Forelimb muscle (tissue), 1 donor: ENCODE measurements around the gene DISP2. TPM values are rescaled to one million over a fixed set of nuclear protein-coding genes. Genes with fewer than 3 reads are reported as not detected.

Source experiments
- DNase-seq: peaks from one replicate; pipeline ENCODE4 v3.0.0-alpha.2; 2013; ENCODE audit warnings: low read depth
- polyA plus RNA-seq: library from polyadenylated mRNA; unstranded; fragments of 120-200 nt; gene quantifications from one replicate; pipeline ENCODE4 v1.2.1, GENCODE V29; 2013; ENCODE audit not compliant: insufficient read length

Gene DISP2
- polyA plus RNA-seq, 1 donor: 1.4 TPM

DNA sequence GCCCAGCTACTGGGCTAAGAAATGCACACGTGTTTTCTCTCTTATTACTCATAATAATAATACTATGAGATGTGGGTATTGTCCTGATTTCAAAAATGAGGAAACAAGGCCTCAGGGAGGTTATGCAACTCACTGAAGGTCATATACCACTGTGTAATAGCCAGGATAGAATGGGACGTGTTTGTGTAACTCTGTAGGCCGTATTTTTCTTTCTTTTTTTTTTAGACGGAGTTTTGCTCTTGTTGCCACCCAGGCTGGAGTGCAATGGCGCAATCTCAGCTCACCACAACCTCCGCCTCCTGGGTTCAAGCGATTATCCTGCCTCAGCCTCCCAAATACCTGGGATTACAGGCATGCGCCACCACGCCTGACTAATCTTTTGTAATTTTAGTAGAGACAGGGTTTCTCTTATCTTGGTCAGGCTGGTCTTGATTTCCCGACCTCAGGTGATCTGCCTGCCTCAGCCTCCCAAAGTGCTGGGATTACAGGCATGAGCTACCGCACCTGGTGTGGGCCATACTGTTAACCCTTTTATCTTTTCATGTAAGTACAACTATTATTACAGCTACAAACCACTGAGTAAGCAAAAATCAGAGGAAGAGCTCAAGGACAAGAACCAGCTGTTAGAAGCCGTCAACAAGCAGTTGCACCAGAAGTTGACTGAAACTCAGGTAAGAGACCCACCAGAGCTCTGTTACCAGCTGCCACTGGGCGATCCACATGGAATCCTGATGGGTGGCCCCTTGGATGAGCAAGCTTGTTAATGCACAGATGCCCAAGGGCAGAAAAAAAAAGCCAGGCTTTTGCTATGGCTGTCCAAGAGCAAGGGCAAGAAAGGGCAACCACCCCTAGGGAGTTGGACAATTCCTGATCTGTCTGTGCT, 31.2 kb downstream of the DISP2 start:
- no peak for DNase-seq

DNA sequence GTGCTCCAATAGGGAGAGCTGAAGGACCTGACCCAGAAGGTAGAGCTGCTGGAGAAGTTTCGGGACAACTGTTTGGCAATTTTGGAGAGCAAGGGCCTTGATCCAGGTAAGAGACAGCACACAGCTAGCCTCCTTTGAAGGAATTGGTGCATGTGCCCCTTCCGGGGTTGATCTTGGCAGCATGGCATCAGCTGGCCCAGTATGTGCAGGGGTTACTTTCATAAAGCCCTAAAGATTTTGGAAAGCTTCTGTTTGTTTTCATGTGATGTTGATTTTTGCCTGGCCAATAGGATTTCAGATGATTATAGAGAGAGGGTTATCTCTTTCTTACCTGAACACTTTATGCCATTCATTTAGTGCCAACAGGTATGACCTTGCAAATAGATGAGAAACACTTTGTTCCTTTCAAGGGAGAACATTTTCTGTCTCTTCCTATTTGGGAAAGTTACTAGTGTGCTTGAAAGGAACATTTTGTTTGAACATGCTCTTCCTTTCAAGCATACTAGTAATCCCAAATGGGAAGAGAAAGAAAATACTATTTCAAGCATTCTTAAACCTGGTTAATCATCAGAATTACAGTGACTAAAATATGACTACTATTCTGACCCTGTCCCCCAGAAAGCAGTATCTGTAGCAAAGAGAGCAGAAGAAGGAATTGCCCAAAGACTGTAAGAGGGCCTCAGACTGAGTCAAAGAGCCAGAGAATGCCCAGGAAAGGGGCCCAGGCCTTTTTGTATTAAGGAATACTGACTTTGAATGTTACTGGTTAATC, 32.0 kb downstream of the DISP2 start:
- DNase-seq: no peak

DNA sequence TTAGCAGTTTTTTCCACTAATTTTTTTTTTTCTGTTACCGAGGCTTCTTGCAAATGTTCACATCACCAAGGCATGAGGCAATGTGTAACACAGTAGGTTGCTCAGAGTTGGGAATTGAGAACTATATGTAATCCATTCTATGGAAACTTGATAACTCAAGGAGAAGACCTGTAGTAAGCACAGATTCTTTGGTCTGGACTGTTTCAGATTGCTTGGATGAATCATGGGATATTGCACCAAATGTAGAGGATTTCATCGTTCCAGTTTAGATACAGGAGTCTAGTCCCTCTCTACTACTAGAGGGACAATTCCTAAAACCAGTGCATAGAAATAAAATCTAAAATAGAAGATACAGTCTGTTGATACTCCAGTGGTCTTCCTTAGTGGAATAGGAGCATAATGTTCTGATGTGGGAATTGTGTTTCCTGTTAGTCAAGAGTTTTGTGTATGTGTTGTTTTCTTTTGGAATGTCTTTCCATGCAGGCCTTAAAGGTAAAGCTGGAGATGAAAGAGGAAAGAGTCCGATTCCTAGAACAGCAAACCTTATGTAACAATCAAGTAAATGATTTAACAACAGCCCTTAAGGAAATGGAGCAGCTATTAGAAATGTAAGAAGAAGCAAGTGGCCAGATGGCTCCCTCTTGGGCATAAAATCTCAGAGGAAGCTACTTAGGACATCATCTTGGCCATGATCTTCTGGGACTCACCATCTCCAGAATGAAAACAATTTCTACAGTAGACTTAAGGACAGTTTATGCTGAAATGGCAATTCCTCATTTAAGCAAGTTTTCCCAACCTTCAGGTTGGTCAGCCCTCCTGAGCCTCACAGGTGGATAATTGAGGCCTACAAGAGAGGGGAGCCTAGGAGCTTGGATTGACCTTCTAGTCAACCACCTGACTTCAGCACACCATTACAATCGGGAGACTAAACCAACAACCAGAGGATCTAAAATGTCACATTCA, 35.2 kb downstream of the DISP2 start:
- DNase-seq: no peak

DNA sequence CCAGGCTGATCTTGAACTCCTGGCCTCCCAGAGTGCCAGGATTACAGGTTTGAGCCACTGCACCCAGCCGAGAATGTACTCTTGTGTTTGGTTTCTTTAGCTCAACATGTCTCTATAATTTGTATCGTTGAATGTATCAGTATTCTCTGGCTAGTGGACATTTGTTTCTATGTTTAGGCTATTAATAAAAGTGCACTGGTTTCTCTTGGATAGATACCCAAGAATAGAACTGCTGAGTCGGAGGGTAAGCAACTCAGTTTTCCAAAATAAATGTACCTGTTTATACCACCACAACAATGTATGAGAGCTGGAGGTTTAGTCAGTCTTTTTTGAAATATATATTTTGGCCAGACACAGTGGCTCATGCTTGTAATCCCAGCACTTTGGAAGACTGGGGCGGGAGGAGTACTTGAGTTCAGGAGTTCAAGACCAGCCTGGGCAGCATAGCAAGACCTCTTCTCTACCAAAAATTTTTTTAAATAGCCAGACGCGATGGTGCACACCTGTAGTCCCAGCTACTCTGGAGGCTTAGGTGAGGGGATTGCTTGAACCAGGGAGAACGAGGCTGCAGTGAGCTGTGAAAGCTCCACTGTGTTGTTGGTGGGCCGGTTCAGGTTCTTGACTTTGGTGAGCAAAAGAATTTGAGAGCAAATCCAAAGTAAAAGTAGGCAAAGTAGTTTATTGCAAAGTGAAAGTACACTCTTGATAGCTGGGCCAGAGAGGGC, 39.8 kb downstream of the DISP2 start:
- DNase-seq: no peak

DNA sequence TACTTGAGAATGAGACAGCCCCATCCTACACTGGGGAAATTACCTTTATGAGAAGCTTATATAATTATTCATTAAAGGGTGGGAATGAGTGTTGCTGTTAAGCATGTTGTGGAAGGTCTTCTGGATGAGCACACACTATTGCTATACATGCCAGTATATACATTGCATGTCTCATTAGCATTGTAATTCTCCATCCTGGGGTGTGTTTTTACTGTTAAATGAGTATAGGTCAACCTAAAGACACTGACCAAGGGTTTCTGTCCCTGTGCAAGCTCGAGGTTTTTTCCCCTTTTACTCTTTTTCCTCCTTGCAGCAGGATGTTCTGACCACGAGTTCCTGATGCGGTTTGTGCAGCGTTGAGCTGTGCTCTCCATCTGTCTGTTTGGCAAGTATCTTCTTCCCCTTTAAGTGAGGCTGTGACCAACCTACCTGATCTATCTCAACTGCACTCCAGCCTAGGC, 40.4 kb downstream of the DISP2 start:
- no peak for DNase-seq

DNA sequence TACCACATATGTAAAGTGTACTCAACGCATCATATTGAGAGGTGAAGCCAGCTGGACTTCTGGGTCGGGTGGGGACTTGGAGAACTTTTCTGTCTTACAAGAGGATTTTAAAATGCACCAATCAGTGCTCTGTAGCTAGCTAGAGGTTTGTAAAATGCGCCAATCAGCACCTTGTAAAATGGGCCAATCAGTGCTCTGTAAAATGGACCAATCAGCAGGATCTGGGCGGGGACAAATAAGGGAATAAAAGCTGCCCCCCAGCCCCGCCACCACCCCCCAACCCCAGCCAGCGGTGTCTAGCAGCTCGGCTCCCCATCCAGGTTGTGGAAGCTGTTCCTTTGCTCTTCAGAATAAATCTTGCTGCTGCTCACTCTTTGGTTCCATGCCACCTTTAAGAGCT, 41.4 kb downstream of the DISP2 start:
- DNase-seq: no peak

DNA sequence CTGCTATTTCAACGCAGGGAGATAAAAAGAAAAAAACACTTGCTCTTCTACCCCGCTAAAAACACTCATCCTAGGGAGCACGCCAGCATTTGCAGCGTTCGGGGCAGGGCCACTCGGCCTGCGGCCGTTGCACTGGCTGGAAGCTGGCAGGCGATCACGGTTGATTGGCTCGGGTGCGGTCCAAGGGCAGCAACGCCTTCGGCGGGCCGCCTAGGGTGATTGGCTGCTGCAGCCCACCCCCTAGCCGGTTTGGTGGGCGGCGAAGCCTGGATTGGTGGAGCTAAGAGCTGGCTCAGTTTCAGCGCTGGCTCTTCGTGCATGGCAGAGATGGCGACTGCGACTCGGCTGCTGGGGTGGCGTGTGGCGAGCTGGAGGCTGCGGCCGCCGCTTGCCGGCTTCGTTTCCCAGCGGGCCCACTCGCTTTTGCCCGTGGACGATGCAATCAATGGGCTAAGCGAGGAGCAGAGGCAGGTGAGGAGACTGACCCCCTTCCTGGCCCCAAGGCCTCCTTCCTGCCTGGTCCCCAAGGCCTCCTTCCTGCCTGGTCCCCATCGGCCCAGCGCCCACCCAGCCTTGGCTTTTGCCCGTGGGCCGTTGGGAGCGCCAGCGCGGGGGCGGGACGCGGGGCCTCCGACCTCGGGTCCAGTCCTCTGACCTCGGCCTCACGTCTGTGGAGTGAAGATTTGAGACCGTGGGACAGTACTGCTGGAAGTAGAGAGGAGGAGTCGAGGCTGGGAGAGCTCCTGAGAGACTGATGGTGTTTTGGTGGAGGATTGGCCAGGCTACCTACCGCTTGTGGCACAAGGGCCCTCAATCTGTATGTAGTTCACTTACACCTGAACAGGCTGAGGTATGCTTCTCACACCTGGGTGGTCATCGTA, 47.7 kb downstream of the DISP2 start, which contains the start of gene IVD:
IVD (plus strand) TSS at position 295 of the 881 bp plus-strand sequence; CDS start at position 328, 33 bp downstream.
- DNase-seq: peak; percentile 78

DNA sequence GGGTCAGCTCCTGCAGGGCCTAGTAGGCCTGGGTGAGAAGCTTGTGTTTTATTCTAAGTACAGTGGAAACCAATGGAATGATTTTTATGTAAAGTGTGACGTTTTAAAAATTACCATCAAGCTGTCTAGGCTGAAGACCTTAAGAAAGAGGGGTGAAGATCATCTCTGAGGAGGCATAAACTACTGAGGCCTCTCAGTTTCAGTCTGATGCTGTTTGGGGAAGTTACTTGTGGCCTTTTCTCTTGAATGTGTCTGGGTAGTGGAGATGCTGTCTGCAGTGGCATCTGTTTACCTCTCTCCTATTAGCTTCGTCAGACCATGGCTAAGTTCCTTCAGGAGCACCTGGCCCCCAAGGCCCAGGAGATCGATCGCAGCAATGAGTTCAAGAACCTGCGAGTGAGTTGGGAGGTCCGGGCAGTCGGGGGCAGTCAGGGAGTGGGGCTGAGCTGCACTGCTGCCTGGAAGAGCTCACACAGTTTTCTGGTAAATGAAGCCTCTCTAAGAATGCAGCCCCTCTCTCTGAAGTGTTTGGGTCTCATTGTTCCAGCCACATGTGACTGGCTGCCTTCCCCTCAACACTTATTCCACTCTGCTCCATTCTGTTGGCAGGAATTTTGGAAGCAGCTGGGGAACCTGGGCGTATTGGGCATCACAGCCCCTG, 49.4 kb downstream of the DISP2 start:
- DNase-seq: no peak

DNA sequence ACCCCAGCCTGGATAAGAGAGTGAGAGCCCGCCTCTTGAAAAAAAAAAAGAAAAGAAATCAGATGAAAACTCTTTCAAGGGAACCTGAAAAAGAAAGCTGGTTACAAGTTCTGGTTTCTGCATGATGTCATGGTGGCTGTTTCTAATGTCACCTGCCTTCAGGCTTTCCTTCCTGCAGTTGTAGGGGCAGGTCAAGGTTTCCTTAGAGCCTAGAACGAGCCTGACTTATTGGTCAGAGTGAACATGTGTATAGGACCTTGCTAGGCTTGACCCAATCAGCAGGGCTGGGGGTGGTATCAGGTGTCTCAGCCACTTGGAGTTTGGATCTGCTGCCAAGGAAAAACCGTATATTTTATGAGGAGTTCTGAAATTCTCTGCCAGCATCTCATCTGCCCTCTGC, 51.3 kb downstream of the DISP2 start:
- no peak for DNase-seq

DNA sequence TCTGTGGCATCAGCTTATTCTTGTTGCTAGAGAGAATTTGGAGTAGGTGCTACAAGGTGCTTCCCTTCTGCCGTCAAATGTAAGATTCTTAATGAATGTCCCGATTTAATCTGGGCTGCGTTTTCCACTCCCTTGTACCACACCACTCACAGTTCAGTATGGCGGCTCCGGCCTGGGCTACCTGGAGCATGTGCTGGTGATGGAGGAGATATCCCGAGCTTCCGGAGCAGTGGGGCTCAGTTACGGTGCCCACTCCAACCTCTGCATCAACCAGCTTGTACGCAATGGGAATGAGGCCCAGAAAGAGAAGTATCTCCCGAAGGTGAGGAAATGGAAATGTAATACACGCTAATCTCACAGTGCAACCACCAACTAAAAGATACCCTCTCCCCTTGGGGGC, 52.5 kb downstream of the DISP2 start:
- no peak for DNase-seq

DNA sequence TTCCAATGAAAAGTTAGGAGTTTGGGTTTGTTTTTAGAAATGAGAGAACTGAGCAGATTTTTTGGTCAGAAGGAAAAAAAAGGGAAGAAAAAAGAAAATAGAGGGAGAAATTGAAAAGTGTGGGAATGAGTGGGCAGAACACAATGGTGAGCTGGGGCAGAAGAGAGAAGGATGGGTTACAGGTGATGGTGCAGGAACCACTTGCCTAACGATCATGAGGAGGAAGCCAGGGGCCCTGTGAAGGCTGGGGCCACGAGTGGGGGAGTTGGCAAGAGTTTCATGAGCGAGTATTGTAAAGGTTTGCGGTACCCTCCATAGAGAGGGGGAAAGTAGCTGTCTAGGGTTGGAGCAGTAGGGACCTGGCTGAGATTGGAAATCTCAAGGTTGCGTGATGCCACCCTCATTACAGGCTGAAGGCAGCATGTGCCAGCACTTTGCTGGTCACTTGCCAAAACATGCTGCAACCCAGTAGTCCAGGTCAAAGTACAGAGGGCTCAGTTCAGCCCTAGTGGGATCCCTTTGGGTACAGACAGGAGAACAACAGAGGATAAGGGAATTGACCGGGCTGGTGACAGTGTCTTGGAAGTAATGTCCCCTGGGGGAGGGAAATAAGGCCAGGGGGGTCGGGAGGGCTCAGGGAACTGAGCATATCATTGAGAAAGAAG, 54.2 kb downstream of the DISP2 start:
- no peak for DNase-seq

DNA sequence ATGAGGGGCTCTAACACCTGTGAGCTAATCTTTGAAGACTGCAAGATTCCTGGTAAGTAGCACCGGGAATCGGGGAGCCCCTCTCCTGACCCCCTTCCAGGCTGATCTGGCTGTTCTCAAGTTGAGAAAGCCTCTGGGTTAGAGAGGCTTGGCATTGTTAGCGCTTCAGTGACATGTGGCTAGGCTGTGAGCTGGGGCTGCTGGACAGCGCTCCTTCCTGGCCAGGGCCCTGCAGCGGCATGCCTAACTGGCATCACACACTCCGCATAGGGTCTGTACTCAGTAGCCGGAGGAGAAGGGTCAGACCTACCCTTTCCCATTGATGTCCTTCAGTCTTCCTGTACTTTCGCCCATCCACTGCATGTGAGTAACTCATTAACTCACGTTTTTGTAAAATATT, 55.0 kb downstream of the DISP2 start:
- no peak for DNase-seq

DNA sequence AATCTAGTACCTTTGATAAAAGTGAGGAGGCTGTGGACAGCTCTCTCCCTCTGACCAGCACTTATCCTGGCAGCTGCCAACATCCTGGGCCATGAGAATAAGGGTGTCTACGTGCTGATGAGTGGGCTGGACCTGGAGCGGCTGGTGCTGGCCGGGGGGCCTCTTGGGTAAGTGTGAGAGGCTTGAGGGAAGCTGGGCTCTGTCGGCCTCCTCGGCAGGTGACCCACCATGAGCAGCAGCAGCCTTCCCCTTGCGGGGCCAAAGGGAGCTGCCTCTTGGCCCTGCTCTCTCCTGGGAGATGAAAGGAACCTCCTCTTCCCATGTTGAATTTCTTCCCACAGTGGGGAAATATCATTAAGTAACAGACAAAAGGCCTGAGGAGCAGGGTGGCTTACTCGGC, 56.8 kb downstream of the DISP2 start:
- DNase-seq: no peak

DNA sequence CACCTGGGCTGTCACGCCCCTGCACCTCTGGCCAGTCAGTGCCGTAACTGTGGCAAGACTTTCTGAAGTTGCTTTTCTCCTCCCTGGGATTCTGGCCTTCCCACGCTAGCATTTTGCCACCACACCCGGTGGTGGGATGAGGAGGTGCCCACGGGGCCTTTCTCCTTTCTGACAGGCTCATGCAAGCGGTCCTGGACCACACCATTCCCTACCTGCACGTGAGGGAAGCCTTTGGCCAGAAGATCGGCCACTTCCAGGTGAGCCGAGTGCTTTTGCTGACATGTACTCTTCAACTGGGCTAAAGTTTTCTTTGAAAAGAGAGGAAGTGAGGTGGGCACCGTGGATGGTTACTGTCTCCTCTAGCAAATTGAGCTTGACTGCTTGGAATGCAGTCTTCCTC, 57.2 kb downstream of the DISP2 start:
- DNase-seq: no peak

DNA sequence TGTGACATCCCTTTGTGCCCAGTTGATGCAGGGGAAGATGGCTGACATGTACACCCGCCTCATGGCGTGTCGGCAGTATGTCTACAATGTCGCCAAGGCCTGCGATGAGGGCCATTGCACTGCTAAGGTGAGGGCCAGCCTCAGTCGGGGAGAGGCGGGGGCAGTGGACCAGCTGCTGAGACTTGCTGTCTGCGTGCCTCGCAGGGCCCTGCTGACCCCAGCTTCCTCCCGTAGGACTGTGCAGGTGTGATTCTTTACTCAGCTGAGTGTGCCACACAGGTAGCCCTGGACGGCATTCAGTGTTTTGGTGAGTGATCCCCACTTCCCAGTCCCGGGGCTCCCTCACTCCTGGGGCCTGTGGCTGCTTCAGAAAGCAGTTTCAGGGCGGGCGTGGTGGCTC, 58.0 kb downstream of the DISP2 start:
- DNase-seq: no peak

DNA sequence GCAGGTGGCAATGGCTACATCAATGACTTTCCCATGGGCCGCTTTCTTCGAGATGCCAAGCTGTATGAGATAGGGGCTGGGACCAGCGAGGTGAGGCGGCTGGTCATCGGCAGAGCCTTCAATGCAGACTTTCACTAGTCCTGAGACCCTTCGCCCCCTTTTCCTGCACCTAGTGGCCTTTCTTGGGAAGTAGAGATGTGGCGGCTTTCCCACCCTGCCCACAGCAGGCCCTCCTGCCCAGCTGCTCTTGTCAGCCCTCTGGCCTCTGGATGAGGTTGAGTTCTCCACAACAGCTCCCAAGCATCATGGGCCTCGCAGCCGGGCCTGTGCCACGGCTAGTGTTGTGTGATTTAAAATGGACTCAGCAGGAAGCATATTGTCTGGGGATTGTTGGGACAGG, 60.1 kb downstream of the DISP2 start:
- DNase-seq: no peak

DNA sequence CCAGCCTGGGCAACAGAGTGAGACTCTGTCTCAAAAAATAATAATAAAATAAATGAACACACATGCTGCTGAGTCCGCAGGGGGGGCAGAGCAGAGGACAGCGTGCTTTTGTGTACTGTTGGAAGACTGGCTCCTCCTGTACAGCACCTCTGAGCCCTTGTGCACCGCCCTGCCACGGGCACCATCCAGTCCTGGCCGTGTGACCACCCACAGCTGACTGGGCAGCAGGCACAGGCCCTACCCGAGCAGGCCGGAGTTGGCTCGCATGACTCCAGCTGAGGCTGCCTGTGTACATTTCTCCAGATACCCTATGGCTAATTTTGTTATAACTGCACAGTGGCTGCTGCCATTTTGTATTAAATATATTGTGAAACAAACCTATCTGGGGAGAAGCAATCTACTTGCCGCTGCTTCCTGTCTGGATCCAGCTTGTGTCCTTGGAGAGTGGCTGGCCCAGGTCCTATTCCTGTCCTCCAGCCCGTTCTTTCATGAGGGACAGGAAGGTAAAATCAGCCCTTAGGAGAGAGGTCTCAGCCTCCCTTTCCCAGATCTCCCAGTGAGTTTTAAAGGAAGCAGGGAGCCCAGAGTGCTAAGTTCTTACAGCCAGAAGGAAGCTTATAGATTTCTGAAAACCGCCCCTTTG, 62.2 kb downstream of the DISP2 start:
- no peak for DNase-seq

DNA sequence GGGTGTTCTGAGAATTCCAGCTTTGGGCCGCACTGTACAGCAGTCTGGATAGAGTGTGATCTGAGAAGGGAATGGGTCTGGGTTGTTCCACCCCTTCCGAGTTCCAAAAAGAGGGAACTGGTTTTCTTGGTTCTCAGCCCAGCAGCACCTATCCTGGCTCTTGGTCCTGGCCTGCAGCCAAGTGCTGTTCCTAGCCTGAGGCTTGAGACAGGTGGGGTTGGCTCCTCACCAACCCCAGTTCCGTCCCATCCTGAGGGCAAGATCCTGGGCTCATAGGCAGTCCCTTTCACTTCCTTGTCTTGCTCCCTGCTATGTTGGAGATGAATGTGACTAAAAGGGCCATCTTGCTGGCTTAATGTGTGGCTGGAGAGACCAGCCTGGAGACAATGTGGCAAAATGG, 62.8 kb downstream of the DISP2 start:
- DNase-seq: no peak
